ENCODE data around the gene MRPL52. TPM values are rescaled to one million over a fixed set of nuclear protein-coding genes. Genes with fewer than 3 reads are reported as not detected.

Gene MRPL52
- total RNA-seq (2021; ENCODE audit: unreplicated experiment) (134 TPM), Bru-seq, nascent RNA (percentile 89 among the genes with signal in this experiment), BruChase-seq, experiment 1, labeled RNA remaining after a 6-hour chase (percentile 88 among the genes with signal in this experiment), BruChase-seq, experiment 2, labeled RNA remaining after a 2-hour chase (percentile 92 among the genes with signal in this experiment)
- 93.4 and 124 TPM in 2 replicates for polyA plus RNA-seq (2012)
- long read RNA-seq, transcript MRPL52-203 (5 exons, 1,111 nt), result minor isoform, 10 of 94 reads
- long read RNA-seq, transcript MRPL52-215 (5 exons, 398 nt), result minor isoform, 5 of 94 reads
- long read RNA-seq, transcript MRPL52-210 (4 exons, 895 nt), result minor isoform, 5 of 94 reads
- long read RNA-seq, transcript MRPL52-202 (5 exons, 1,118 nt), result major isoform, 29 of 94 reads
- long read RNA-seq, partial matches to known transcripts, result 12 of 94 reads
- long read RNA-seq, other reads (novel, unspliced or antisense), result 28 of 94 reads

DNA sequence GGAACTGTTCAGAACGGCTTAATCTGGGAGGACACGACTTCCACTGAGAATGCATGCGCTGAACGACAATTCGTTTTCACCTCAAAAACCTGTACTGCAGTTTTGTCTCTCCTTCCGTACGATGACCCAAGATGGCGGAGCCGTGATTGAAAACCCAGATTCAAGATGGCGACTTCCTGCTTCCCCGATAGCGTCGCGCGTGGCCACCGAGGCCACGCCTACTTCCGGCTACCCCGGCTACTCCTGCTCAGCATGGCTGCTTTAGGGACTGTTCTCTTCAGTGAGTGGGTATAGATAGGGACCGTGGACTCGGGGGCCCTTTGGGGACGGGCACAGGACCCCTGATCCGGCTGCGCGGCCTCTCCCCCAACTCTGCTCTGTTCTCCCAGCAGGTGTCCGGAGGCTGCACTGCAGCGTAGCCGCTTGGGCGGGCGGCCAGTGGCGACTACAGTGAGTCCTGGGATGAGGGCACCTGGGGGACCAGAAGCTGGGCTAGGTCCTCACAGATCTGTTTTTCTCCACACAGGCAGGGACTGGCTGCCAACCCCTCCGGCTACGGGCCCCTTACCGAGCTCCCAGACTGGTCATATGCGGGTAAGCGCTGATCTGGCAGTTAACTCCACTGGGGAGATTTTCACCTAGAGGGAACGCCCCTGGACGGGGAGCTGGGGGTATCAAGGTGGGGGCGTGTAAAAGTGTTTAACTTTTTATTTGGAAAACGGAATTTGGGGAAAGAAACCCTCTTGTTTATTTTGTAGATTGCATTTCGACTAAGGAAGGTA lies at the start of gene MRPL52:
Gene MRPL52, plus strand, starts transcription at position 227 of the 782 bp plus-strand sequence. Its CDS starts 26 bp downstream, at position 253.
- ATAC-seq (peak; percentile 90), DNase-seq (ENCODE audit: low read depth, low spot score) (peak; percentile 82)
- intact Hi-C loops (cut with micrococcal nuclease), result no loop called here
- peak within 1 kb of the TSS; percentile 29 for H2AFZ ChIP-seq (ENCODE audit: low read depth, low read length, poor library complexity, severe bottlenecking)
- H3K9me2 ChIP-seq (ENCODE audit: insufficient read depth), result no peaks in the 10 kb centered on the region
- ChIA-PET RAD21 (ENCODE audit: low non-redundant PET in 1 of 2, low total read pairs in 2 of 2, uncharacterized antibody in 2 of 2, unreplicated experiment in 2 of 2) (no interaction called here), POLR2A (no interaction called here), CTCF (interaction anchor here (0.7 to 1.5 kb wide), 2 partner anchors 23 to 24 kb away, joined by 3 read pairs; no protein-coding TSS in a partner anchor)
- peaks cover 9 to 14% of the 10 kb centered on the region in 2 experiments for H3K4me1 ChIP-seq (ENCODE audit: control insufficient read depth in 1 of 2, insufficient read depth in 2 of 2, low read length in 2 of 2)
- H3K36me3 ChIP-seq (ENCODE audit: control insufficient read depth in 1 of 2, insufficient read depth in 2 of 2, low read length in 2 of 2), result peaks cover 14 to 16% of the 10 kb centered on the region in 2 experiments
- H3K79me2 ChIP-seq (ENCODE audit: insufficient read depth, low read length), result peaks cover 17% of the 10 kb centered on the region
- peak within 1 kb of the TSS; percentile 92 to 95 for H3K4me3 ChIP-seq (replicated peaks in 1 of 2; ENCODE audit: low read depth in 1 of 2, low read length in 2 of 2)
- peak within 1 kb of the TSS; percentile 93 for H3K9ac ChIP-seq (ENCODE audit: low read length)
- no peaks in the 10 kb centered on the region for H3K9me3 ChIP-seq (ENCODE audit: control insufficient read depth in 1 of 2, insufficient read depth in 1 of 2, low read depth in 1 of 2, low read length in 2 of 2)
- H3K27ac ChIP-seq (ENCODE audit: low read depth, low read length), result peak within 1 kb of the TSS; percentile 59
- peak within 1 kb of the TSS; percentile 80 for H3K4me2 ChIP-seq (ENCODE audit: low read length)
- H3K27me3 ChIP-seq (ENCODE audit: insufficient read depth, low read length), result no peaks in the 10 kb centered on the region
- H4K20me1 ChIP-seq (ENCODE audit: insufficient read depth), result no peaks in the 10 kb centered on the region
- BruUV-seq (replicated peaks), result no TSS peak
- TF ChIP-seq, protein P1, sequence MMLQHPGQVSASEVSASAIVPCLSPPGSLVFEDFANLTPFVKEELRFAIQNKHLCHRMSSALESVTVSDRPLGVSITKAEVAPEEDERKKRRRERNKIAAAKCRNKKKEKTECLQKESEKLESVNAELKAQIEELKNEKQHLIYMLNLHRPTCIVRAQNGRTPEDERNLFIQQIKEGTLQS (IDR thresholded peaks at IDR 0.05), result no peak
- TF ChIP-seq CEBPB (IDR thresholded peaks at IDR 0.05; ENCODE audit: low read depth), result no peak
- peak; percentile 89 for TF ChIP-seq ELF1 (IDR thresholded peaks at IDR 0.05; ENCODE audit: borderline replicate concordance, low read depth)
- no peak for TF ChIP-seq RAD21 (IDR thresholded peaks at IDR 0.05; ENCODE audit: low read depth)
- peak; percentile 80 for TF ChIP-seq EGR1 (IDR thresholded peaks at IDR 0.05; ENCODE audit: low read depth)
- TF ChIP-seq FOSL1 (IDR thresholded peaks at IDR 0.05; ENCODE audit: low read depth), result 0 out of 2 replicates have a peak, but pooled peaks have one; percentile 16
- TF ChIP-seq YY1 (IDR thresholded peaks at IDR 0.05; ENCODE audit: extremely low read depth, insufficient replicate concordance, low read depth, low read length), result peak; percentile 99
- peak; percentile 35; the same call in 1 of the 2 replicates for TF ChIP-seq SP1 (IDR thresholded peaks at IDR 0.05; ENCODE audit: low read depth)
- no peak for TF ChIP-seq TCF7L2 (IDR thresholded peaks at IDR 0.05; ENCODE audit: borderline replicate concordance, extremely low read depth, insufficient read depth, insufficient read length)
- no peak for TF ChIP-seq JUND (IDR thresholded peaks at IDR 0.05)
- TF ChIP-seq, protein P2, sequence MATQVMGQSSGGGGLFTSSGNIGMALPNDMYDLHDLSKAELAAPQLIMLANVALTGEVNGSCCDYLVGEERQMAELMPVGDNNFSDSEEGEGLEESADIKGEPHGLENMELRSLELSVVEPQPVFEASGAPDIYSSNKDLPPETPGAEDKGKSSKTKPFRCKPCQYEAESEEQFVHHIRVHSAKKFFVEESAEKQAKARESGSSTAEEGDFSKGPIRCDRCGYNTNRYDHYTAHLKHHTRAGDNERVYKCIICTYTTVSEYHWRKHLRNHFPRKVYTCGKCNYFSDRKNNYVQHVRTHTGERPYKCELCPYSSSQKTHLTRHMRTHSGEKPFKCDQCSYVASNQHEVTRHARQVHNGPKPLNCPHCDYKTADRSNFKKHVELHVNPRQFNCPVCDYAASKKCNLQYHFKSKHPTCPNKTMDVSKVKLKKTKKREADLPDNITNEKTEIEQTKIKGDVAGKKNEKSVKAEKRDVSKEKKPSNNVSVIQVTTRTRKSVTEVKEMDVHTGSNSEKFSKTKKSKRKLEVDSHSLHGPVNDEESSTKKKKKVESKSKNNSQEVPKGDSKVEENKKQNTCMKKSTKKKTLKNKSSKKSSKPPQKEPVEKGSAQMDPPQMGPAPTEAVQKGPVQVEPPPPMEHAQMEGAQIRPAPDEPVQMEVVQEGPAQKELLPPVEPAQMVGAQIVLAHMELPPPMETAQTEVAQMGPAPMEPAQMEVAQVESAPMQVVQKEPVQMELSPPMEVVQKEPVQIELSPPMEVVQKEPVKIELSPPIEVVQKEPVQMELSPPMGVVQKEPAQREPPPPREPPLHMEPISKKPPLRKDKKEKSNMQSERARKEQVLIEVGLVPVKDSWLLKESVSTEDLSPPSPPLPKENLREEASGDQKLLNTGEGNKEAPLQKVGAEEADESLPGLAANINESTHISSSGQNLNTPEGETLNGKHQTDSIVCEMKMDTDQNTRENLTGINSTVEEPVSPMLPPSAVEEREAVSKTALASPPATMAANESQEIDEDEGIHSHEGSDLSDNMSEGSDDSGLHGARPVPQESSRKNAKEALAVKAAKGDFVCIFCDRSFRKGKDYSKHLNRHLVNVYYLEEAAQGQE (IDR thresholded peaks at IDR 0.05; ENCODE audit: low read depth), result no peak
- TF ChIP-seq, protein P3, sequence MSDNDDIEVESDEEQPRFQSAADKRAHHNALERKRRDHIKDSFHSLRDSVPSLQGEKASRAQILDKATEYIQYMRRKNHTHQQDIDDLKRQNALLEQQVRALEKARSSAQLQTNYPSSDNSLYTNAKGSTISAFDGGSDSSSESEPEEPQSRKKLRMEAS (IDR thresholded peaks at IDR 0.05), result peak; percentile 59; the same call in 1 of the 2 replicates
- TF ChIP-seq ZFX (IDR thresholded peaks at IDR 0.05), result no peak
- no peak for TF ChIP-seq EZH2 (IDR thresholded peaks at IDR 0.05)
- peak; percentile 89 for TF ChIP-seq POLR2AphosphoS5 (IDR thresholded peaks at IDR 0.05; ENCODE audit: low read depth, low read length)
- no peak for TF ChIP-seq CBX3 (IDR thresholded peaks at IDR 0.05; ENCODE audit: low read depth)
- no peak for TF ChIP-seq EZH2phosphoT487 (IDR thresholded peaks at IDR 0.05; ENCODE audit: borderline replicate concordance)
- no peak for TF ChIP-seq SRF (IDR thresholded peaks at IDR 0.05; ENCODE audit: low read depth)
- TF ChIP-seq, protein P4, sequence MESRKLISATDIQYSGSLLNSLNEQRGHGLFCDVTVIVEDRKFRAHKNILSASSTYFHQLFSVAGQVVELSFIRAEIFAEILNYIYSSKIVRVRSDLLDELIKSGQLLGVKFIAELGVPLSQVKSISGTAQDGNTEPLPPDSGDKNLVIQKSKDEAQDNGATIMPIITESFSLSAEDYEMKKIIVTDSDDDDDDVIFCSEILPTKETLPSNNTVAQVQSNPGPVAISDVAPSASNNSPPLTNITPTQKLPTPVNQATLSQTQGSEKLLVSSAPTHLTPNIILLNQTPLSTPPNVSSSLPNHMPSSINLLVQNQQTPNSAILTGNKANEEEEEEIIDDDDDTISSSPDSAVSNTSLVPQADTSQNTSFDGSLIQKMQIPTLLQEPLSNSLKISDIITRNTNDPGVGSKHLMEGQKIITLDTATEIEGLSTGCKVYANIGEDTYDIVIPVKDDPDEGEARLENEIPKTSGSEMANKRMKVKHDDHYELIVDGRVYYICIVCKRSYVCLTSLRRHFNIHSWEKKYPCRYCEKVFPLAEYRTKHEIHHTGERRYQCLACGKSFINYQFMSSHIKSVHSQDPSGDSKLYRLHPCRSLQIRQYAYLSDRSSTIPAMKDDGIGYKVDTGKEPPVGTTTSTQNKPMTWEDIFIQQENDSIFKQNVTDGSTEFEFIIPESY (IDR thresholded peaks at IDR 0.05; ENCODE audit: extremely low read depth, insufficient replicate concordance, low read length), result peak; percentile 90
- TF ChIP-seq SIN3A (IDR thresholded peaks at IDR 0.05; ENCODE audit: low read depth), result no peak
- TF ChIP-seq POLR2A (IDR thresholded peaks at IDR 0.05; ENCODE audit: borderline replicate concordance, extremely low read depth, insufficient read depth, insufficient read length), result peak; percentile 76
